ENCODE data around the gene ADIPOR2.
A peak's percentile ranks its signal among the peaks of the same experiment; 100 is the strongest.
"Not testable (repeated sequence)": the region's sequence is repeated elsewhere in the genome, so short reads cannot be mapped to it uniquely, and the experiment has no call there.

ADIPOR2 gene

DNA sequence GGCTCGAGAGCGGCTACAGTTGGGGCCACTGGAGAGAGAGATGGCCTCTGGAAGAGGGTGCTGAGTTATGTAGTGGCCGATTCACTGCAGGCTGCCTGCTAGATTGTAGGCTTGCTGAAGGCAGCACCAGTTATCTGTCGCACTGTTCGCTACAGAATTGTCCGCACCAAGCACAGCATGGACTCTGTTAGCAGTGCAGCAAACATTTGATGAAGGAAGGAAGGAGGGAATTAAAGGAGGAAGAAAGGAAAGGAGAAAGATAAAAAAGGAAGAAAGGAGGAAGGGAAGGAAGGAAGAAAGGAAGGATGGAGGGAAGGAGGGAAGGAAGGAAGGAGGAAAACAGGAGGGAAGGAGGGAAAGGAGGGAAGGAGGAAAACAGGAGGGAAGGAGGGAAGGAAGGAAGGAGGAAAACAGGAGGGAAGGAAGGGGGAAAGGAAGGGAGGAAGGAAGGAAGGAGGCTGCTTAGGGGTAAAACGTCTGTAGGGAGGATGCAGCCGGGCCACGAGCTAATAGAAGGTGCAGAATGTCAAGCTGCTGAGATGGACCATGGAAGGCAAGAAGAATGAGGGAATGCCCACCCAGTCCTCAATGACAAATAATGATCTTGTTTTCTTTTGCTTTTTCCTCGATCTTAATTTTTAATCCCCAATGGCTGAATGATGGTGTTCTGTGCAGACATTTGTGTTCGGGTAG, 27.3 kb upstream of the ADIPOR2 start:
- no peak for DNase-seq (ENCODE audit: low read depth in 2 of 2)

DNA sequence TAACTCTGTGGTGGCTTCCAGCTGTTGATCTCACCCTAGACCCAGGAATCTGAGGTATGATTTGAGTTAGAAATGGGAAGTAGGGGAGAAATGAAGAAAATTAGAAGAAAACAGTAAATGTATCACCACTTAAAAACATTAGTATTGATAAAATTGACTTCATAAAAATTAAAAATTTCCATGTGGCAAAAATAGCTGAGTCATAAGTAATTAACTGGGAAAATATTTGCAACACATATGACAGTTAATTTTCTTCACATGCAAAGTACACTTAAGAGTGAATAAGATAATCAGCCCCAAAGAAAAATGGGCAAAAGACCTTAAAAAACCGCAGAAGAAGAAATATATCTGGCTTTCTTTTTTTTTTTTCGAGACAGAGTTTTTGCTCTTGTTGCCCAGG, 25.5 kb upstream of the ADIPOR2 start:
- no peak for DNase-seq (ENCODE audit: low read depth in 2 of 2)

DNA sequence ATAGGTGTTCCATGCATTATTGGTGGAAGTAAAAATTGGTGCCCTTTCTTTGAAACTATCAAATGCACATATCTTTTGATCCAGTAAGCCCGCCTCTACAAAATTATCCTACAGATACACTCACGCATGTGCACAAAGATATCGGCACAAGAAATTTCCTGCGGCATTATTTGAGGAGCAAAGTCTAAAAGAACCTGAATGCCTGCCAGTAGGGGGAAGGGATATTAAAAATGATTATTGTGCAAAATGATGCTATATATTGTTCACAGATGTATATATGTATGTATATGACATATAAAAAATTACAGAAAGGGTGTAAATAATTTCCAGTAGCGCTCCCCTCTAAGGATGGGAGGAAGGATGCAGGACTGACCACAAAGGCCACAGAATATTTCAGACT, 24.7 kb upstream of the ADIPOR2 start:
- DNase-seq (ENCODE audit: low read depth in 2 of 2) = no peak

DNA sequence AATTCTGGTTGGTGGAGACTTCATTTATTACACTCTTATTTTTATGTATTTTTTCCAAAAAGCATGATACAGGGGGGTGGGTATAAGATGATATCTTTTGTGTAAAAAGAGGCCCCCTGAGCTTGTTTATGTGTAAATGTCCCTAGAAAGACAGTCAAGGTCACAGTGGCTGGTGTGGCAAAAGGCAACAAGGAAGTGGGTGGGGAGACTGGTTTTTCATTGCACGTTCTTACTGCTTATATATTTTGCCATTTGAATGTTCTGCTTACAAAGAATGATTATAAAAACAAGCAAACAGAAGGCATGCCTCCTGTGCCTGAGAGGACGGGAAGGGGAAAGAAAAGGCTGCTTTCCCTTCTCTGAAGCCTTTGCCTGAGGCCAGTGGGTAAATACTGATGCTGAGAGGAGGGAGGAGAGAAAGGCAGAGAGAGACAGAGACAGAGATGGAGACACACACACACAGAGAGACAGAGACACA, 24.1 kb upstream of the ADIPOR2 start:
- DNase-seq (ENCODE audit: low read depth in 2 of 2) = no peak

DNA sequence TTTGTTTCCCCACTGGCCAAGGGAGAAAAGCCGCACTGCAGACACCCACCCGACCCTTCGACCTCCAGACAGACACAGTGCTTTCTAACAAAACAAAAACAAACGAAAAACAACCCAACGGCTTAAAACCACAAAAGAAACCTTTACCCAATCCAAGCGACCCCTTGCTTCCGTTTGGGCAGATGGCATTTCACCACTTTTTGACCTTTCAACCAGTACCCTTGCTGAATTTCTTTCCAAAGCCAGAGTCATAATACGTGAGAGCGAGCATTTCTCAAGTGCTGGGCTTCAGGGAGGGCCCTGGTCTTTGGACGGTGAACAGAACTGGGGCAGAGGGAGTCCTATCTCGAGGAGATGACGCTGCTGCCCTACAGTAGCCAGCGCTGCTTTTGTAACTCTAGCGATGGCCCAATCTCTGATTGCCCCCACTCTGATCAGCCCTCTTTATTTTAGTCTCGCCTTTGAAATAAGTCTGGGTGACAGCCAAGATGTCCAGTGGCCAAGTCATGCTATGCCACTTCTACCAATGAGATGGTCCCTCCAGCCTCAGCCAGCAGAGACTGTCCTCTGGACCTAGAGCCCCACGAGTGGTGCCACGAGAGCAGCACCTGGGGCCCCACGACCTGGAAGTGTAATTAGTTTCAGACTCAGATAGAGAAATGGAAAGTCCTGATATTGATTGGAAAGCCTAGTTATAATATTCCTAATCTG, 21.9 kb upstream of the ADIPOR2 start:
- no peak for DNase-seq (ENCODE audit: low read depth in 2 of 2)

DNA sequence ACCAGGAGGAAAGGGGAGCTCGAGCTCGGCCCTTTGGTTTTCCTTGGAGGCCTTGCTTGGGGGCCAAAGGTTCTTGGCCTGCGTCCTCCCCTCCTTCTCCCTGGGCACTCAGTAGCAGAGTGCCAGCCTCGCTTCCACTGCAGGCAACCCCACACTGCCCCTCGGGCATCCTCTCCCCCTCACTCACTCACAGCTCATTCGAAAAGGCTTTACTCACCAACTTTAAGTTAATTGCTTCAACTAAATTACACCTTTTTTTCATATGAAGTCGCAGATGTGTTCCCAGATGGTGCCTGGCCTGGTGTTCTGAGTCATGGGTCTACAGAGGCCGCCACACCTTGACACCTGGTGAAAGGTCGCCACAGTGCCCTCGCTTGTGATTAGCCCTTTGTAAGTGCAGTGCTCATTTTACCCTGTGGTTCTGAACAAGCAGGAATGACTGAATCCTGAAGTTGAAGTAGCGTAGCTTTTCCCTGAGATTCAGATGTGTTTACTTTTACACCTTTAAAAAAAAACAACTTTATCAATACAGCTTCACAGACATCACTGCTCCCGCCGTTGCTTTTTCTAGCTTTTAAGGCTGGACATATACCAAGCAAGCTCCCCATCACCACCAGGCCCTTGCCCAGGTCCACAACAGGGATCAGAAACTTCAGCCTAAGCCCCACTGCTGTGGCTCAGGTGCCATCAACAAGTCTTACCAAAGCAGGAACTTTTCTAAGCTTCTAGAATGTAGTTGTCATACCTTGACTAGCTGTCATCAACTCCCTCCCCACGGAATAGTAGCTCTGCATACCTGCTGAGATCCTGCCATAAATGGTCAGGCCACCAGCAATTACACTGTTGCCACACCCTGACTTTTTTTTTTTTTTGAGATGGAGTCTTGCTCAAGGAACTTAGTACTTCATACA, 20.3 kb upstream of the ADIPOR2 start:
- no peak for DNase-seq (ENCODE audit: low read depth in 2 of 2)

DNA sequence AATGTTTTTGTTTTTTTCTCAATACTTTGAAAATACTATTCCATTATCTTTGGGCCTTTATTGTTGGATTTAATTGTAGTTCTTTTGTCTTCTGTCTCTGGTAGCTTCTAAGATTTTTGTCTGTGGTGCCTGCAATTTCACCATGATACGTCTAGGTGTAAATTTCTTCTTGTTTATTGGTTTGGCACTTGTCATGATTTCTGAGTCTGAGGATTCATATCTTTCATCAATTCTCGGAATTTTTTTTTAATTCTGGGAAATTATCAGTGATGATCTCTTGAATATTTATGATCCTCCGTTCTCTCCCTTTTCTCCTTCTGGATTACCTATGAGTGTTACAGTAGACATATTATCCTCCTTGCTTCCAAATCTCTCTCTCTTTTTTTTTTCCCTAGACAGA, 14.8 kb upstream of the ADIPOR2 start:
- no peak for DNase-seq (ENCODE audit: low read depth in 2 of 2)

DNA sequence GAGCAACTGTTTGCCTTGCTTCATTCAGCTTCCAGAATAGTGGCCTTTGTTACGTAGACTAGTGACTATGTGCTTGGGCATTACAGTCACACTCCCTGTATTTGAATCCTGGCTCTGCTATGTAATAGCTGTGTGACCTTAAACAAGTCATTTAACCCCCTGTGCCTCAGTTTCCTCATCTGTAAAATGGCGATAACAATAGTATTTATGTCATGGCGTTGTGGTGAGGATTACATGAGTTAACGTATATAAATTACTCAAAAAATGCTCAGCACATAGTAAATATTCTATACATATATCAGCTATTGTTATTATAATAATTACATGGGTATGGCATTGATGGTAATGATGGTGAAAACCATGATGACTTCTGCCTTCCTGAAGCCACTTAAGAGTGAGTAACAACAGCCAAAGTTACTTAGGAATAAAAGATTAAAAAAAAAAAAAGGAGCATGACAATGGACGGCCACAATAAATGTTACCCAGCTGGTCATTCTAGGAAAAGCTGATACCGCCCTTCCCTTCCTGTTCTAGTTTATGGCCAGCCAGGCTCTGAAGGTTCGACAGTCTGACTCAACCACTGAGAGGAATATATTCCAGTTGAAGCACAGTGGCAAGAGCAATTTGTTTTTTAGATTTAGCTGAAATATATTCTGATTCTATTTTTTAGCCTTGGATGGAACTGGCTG, 9.9 kb upstream of the ADIPOR2 start:
- DNase-seq (ENCODE audit: low read depth in 2 of 2) = no peak

DNA sequence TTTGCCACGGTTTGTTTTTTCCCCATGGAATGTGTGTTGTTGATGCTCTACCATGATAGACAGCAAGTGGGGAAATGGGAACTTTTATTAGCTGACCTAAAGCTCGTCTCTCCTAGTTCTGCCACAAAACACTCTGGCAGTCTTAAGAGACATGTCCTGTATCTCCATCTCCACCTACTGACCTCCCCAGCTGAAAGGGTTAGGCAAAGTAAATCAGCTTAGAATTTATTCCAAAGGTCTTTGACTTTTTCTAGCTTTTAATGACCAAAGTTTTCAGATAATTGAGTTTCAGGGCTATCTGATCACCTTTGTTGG, 9.4 kb upstream of the ADIPOR2 start:
- DNase-seq (ENCODE audit: low read depth in 2 of 2) = no peak

DNA sequence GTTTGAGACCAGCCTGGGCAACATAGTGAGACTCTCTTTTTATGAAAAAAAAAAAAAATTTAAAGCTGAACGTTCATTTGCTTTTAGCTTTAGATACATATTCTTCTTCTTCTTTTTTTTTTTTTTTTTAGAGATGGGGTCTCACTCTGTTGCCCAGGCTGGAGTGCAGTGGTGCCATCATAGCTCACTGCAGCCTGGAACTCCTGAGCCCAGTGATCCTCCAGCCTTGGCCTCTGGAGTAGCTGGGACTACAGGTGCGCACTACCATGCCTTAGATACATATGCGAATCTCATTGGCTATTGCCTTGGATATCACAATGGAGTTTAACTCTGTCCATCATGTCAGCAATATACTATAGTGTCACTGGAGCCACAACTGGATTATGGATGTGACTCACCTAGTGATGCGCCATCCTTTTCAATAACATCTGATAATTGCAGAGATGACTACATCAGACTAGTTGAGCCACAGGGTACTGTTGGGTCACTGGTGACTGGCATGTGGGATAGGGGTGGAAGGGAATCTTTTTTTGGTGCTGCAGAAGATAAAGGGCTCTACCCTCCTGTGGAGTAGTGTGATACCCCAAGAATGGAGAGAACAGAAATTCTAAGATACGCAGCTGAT, 2.7 kb upstream of the ADIPOR2 start:
- no peak for DNase-seq (ENCODE audit: low read depth in 2 of 2)

DNA sequence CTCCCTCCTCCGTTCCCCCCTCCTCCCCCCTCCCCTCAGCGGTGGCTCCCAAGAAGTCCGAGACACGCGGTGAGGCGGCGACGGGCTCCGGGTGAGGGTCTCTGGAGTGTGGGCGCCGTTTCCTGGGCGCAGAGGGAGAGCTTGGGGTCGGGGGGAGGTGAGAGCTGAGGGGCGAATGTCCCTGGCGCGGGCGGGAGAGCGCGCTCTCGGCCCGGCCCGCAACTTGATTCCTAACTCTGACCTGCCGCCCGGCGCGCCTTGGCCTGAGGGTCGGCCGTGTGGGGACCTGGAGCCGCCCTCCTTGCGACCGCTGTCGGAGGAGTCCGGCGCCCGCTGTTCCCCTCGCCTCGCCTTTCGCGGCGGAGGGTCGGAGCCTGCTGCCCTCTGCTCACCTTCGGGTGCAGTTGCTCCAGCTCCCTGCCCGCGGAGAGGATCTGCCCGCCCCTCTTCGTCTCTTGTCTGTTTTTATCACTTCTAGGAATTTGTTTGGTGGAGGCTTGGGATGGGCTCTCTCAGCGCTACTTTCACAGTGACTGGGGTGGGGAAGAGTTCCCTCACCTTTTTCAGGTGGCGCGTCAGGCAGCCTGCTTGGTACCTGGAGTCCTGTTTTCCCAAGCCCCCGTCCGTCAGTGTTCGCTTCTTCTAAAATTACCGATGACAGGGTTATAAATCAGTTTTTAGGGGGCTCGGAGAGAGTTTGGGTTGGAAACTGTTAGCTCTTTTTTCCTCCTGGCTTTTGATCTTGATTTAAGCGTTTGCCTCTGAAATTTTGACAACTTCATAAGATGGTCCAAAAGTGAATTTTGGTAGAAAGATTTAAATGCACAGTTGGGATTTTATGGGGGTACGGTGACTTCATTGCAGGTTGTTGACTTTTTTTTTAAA, 495 bp downstream of the ADIPOR2 start:
- peak in 1 of 2 donors; percentile 13 for DNase-seq (ENCODE audit: low read depth in 2 of 2)

DNA sequence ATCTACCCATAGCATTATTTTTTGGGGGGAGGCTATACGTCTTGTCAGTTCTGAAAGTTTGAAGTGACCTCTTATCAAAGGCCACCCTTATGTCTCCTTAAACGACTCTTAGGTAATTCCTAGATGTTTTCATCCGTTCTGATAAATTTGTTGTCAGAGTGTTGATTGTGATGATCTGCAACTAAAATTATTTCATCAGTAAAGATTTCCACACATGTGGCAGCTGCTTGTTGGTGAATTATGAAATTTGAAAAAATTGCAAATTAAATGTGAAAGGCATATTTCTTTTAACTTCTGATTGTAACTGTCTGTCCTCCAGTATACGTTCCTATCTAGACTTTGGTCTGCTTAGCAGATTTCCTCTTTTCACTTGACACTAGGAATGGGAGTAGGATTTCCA, 1.4 kb downstream of the ADIPOR2 start:
- no peak for DNase-seq (ENCODE audit: low read depth in 2 of 2)

DNA sequence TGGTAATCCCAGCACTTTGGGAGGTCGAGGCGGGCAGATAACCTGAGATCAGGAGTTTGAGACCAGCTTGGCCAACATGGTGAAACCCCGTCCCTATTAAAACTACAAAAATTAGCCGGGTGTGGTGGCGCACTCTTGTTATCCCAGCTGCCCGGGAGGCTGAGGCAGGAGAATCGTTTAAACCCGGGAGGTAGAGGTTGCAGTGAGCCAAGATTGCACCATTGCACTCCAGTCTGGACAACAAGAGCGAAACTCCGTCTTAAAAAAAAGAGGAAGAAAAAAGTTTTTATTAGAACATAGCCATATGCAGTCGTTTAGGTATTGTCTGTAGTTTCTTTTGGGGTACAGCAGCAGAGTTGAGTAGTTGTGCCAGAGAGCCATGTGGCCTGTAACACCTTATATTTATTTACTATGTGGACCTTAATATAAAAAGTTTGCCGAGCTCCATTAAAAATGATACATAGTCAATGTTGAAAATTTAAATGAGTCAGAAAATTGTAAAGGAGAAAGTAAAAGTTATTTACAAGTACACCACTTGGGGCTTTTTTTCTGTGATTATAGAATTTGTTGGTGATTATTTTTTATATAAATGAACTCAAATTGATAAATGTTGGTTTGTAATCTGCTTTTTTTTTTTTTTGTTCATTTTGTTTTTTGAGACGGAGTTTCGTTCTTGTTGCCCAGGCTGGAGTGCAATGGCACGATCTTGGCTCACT, 2.2 kb downstream of the ADIPOR2 start:
- no peak for DNase-seq (ENCODE audit: low read depth in 2 of 2)

DNA sequence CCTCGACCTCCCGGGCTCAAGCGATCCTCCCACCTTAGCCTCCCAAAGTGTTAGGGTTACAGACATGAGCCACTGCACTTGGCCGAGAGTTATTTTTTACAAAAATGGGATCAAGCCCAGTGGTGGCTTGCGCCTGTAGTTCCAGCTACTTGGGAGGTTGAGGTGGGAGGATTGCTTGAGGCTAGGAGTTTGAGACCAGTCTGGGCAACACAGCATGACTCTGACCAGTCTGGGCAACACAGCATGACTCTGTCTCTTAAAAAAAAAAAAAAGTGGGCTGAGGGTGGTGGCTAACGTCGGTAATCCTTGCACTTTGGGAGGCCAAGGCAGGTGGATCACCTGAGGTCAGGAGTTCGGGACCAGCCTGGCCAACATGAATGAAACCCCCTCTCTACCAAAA, 4.2 kb downstream of the ADIPOR2 start:
- not testable (repeated sequence) for DNase-seq (ENCODE audit: low read depth in 2 of 2)

DNA sequence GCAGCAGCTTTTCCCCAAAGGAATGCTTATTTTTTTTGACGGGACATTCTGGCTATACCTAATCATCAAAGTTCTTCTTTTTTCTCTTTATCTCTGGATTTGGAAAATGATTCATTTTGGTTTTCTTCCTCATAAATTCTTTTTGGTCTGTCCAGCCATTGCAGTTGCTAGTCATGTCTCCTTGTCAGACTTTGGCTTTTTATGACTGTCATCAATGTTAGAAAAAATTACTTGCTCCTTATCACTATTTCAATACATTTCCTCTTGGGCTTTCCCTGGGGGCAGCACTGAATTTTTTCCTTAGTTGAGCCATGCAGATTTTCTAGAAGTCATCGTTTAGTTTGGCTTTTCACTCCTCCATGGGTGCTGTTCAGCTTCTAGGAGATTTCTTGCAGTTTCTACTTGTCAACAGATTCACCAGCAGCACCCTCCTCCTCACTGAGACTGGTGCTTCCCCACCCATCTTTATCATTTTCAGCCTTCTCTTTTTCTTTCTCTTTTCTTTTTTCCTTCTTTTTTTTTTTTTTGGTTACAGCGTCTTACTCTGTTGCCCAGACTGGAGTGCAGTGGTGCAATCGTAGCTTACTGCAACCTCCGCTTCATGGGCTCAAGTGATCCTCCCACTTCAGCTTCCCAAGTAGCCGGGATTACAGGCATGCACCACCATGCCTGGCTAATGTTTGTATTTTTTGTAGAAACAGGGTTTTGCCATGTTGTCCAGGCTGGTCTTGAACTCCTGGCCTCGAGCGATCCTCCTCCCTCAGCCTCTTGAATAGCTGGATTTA, 5.2 kb downstream of the ADIPOR2 start:
- DNase-seq (ENCODE audit: low read depth in 2 of 2) = no peak

DNA sequence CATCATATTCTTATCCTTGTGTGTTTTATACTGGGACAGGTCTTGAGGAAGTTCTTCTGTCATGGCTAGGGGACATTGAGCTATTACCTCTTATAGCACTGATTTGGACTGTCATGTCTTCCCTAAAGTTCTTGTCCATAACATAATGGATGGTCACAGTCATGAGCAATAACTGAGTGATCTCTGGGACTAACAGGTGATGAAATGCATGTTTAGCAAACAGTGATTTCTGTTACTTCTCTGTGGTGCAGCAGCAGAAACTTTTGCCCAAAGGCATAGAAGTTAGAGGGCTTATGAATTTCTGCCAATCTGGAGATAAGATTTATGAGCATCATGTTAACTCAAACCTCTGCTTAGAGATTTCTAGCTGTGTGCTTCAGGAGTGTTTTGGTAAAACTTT, 5.9 kb downstream of the ADIPOR2 start:
- no peak for DNase-seq (ENCODE audit: low read depth in 2 of 2)

DNA sequence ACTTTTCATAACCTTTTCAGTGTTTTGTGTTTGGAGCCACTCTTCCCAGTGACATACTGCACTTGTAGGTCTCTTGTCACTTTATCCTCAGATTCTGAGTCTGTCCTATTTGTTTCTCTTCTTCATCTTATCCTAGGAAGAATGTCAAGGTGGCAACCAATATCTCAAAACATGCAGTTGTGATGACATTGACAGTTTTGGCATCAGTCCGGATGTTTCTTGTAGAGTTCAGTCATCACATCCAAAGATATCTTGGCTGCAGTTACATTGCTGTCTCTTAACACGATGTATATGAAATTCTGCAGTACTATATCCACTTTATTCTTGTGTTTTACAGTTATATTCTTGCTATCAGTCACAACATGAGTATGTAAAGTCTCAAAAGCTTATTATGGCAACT, 6.4 kb downstream of the ADIPOR2 start:
- DNase-seq (ENCODE audit: low read depth in 2 of 2) = no peak

DNA sequence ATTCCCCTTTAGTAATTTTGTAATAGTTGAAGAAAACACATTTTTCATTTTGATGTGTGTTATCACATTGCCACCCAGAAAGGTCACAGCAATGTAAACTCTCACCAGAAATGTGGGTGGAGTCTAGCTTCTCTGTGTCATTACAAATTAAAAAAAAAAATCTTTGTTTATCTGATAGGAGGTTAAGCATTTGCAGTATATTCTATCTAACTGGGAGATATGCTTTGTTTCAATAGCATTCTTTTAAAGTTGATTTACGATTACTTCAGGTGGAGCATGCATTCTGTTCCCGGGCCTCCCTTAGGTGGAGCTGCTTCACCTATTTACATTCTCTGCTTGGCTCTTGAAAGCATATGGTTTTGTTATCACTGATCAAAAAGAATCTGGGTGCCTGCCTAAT, 7.8 kb downstream of the ADIPOR2 start:
- no peak for DNase-seq (ENCODE audit: low read depth in 2 of 2)

DNA sequence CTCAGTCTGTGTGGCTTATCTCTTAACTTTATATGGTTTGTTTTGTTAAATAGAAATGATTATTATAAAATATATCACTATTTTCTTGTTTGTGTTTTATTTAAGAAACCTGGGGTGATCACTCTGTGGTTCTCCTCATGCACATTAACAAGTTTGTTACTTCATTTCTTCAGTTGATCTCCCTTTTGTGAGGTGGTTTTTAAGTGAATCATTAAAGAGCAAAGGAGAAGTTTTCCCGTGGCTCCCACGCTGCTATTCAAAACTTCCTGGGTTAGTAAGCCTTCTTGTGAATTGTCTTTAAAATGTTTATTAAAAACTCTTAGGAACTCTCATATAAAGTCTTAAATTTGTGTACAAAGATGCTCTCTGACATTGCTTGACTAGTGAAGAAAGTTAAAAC, 11.8 kb downstream of the ADIPOR2 start:
- no peak for DNase-seq (ENCODE audit: low read depth in 2 of 2)
